Measurements from ENCODE around the gene GPR143. TPM values are rescaled to one million over a fixed set of nuclear protein-coding genes. Genes with fewer than 3 reads are reported as not detected.

Gene GPR143
- total RNA-seq, 1 donor, result not detected

- no peak for DNase-seq (ENCODE audit: low read depth in 2 of 3, low spot score in 2 of 3)
Observed at GRCh38 chrX:9710332-9710731, 55.3 kb downstream of the GPR143 start.

GRCh38 chrX:9708923-9709553, 56.6 kb downstream of the GPR143 start:
- DNase-seq (ENCODE audit: low read depth in 2 of 3, low spot score in 2 of 3), result peak; percentile 75 to 89 (median 76)

GRCh38 chrX:9708086-9708485, 57.6 kb downstream of the GPR143 start:
- DNase-seq (ENCODE audit: low read depth in 2 of 3, low spot score in 2 of 3), result no peak

- DNase-seq (ENCODE audit: low read depth in 2 of 3, low spot score in 2 of 3), result no peak
Observed at GRCh38 chrX:9707306-9708033, 58.2 kb downstream of the GPR143 start.

- DNase-seq (ENCODE audit: low read depth in 2 of 3, low spot score in 2 of 3), result no peak
Observed at GRCh38 chrX:9706421-9706820, 59.2 kb downstream of the GPR143 start.

GRCh38 chrX:9704876-9705465, 60.7 kb downstream of the GPR143 start:
- no peak for DNase-seq (ENCODE audit: low read depth in 2 of 3, low spot score in 2 of 3)

- DNase-seq (ENCODE audit: low read depth in 2 of 3, low spot score in 2 of 3), result no peak
Observed at GRCh38 chrX:9703406-9703805, 62.2 kb downstream of the GPR143 start.

- DNase-seq (ENCODE audit: low read depth in 2 of 3, low spot score in 2 of 3), result no peak
Observed at GRCh38 chrX:9701790-9702189, 63.9 kb downstream of the GPR143 start.

- DNase-seq (ENCODE audit: low read depth in 2 of 3, low spot score in 2 of 3), result no peak
Observed at GRCh38 chrX:9700555-9700954, 65.1 kb downstream of the GPR143 start.

- no peak for DNase-seq (ENCODE audit: low read depth in 2 of 3, low spot score in 2 of 3)
Observed at GRCh38 chrX:9698576-9698975, 67.1 kb downstream of the GPR143 start.

- DNase-seq (ENCODE audit: low read depth in 2 of 3, low spot score in 2 of 3), result no peak
Observed at GRCh38 chrX:9693307-9694001, 72.2 kb downstream of the GPR143 start.

GRCh38 chrX:9690046-9690445, 75.6 kb downstream of the GPR143 start:
- no peak for DNase-seq (ENCODE audit: low read depth in 2 of 3, low spot score in 2 of 3)

- no peak for DNase-seq (ENCODE audit: low read depth in 2 of 3, low spot score in 2 of 3)
Observed at GRCh38 chrX:9688833-9689232, 76.8 kb downstream of the GPR143 start.

- no peak for DNase-seq (ENCODE audit: low read depth in 2 of 3, low spot score in 2 of 3)
Observed at GRCh38 chrX:9687899-9688298, 77.7 kb downstream of the GPR143 start.

- DNase-seq (ENCODE audit: low read depth in 2 of 3, low spot score in 2 of 3), result no peak
Observed at GRCh38 chrX:9683350-9683749, 82.3 kb downstream of the GPR143 start.

- DNase-seq (ENCODE audit: low read depth in 2 of 3, low spot score in 2 of 3), result no peak
Observed at GRCh38 chrX:9682861-9683260, 82.8 kb downstream of the GPR143 start.

GRCh38 chrX:9682456-9682855, 83.2 kb downstream of the GPR143 start:
- DNase-seq (ENCODE audit: low read depth in 2 of 3, low spot score in 2 of 3), result no peak

GRCh38 chrX:9681422-9681821, 84.2 kb downstream of the GPR143 start:
- DNase-seq (ENCODE audit: low read depth in 2 of 3, low spot score in 2 of 3), result no peak

GRCh38 chrX:9681011-9681410, 84.6 kb downstream of the GPR143 start:
- no peak for DNase-seq (ENCODE audit: low read depth in 2 of 3, low spot score in 2 of 3)

- DNase-seq (ENCODE audit: low read depth in 2 of 3, low spot score in 2 of 3), result no peak
Observed at GRCh38 chrX:9678215-9678965, 87.3 kb downstream of the GPR143 start.
